ENCODE results near the gene KLHL35.

DNA sequence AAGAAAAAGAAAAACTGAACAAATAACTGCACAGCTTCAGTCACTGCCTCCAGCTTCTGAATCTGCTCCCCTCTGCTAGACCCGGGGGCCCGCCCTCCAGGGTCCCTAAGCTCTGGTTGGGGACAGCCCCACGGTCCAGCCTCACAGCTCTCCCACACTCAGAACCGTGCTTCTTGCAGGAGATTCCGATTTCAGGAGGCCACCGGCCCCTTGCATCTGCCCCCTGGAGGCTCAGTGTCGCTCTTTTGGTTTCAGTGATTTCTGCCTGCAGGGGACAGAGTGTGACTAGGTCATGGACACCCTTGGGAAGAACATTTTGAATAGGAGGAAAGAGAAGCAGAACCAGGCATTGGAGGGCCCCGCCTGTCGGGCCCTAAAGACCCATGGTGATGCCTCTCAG lies 56.8 kb downstream of the KLHL35 start:
- TF ChIP-seq POLR2AphosphoS5 (IDR thresholded peaks at IDR 0.05; ENCODE audit: low read depth, low read length), result no peak
- TF ChIP-seq, protein P1, sequence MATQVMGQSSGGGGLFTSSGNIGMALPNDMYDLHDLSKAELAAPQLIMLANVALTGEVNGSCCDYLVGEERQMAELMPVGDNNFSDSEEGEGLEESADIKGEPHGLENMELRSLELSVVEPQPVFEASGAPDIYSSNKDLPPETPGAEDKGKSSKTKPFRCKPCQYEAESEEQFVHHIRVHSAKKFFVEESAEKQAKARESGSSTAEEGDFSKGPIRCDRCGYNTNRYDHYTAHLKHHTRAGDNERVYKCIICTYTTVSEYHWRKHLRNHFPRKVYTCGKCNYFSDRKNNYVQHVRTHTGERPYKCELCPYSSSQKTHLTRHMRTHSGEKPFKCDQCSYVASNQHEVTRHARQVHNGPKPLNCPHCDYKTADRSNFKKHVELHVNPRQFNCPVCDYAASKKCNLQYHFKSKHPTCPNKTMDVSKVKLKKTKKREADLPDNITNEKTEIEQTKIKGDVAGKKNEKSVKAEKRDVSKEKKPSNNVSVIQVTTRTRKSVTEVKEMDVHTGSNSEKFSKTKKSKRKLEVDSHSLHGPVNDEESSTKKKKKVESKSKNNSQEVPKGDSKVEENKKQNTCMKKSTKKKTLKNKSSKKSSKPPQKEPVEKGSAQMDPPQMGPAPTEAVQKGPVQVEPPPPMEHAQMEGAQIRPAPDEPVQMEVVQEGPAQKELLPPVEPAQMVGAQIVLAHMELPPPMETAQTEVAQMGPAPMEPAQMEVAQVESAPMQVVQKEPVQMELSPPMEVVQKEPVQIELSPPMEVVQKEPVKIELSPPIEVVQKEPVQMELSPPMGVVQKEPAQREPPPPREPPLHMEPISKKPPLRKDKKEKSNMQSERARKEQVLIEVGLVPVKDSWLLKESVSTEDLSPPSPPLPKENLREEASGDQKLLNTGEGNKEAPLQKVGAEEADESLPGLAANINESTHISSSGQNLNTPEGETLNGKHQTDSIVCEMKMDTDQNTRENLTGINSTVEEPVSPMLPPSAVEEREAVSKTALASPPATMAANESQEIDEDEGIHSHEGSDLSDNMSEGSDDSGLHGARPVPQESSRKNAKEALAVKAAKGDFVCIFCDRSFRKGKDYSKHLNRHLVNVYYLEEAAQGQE (IDR thresholded peaks at IDR 0.05; ENCODE audit: insufficient read depth in 1 of 2, low read depth in 2 of 2, low read length in 2 of 2), result no peak

All from PFSK-1 (cell line).